Epithelial cell of esophagus (primary cell): Measurements from ENCODE around the gene USP48.

Experiments
- DNase-seq: peaks from one replicate; pipeline ENCODE4 v3.0.0; 2010; ENCODE audit warnings: low read depth
- H3K4me3 ChIP-seq: 2 replicates; pipeline ENCODE4 v1.5.1; 2011; ENCODE audit warnings: mild to moderate bottlenecking, low read length, control low read depth
- TF ChIP-seq, protein P1 (sequence below): IDR thresholded peaks from 2 replicates; pipeline ENCODE4 v1.5.1; 2011; ENCODE audit warnings: low read depth, mild to moderate bottlenecking, low read length, control low read depth, inconsistent platforms; ENCODE audit not compliant: insufficient read depth; ENCODE audit errors: missing control alignments

USP48 gene

DNA sequence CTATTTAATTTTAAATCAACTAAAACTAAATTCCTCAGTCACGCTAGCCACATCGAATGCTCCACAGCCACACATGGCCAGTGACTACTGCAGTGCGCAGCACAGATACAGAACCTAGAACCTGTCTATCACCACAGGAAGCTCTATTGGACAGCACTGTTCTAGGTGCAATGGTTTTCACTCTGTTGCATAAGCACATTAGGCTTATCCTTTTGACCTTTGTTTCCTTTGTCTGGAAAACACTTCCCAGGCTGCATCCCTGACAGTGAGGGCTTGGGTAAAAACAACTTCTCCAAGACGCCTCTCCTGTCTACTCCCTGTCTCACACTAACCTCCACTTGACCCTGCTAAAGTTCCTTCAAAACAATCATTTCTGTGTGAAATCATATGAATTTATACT, 80.2 kb downstream of the USP48 start:
- no peak overlapping the region for H3K4me3 ChIP-seq
- TF ChIP-seq, protein P1, sequence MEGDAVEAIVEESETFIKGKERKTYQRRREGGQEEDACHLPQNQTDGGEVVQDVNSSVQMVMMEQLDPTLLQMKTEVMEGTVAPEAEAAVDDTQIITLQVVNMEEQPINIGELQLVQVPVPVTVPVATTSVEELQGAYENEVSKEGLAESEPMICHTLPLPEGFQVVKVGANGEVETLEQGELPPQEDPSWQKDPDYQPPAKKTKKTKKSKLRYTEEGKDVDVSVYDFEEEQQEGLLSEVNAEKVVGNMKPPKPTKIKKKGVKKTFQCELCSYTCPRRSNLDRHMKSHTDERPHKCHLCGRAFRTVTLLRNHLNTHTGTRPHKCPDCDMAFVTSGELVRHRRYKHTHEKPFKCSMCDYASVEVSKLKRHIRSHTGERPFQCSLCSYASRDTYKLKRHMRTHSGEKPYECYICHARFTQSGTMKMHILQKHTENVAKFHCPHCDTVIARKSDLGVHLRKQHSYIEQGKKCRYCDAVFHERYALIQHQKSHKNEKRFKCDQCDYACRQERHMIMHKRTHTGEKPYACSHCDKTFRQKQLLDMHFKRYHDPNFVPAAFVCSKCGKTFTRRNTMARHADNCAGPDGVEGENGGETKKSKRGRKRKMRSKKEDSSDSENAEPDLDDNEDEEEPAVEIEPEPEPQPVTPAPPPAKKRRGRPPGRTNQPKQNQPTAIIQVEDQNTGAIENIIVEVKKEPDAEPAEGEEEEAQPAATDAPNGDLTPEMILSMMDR = no peak
- no peak for DNase-seq

DNA sequence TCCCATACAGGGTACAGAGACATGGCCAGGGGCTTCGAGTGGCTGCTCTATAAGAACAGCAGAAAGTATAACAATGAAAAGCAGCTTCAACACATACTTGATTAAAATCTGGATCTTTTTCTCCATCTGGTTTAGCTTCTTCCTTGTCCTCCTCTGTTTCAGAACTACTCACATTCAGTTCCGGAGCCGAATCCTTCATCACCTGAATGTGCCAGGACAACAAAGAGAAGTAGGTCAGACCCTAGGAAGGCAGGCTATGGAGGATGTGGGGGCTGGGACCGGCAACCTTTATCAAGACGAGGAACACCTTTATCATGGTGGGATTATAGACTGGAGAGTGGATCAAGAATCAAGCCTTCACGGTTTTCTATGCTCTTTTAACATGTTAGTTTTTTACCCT, 81.5 kb downstream of the USP48 start:
- TF ChIP-seq, protein P1 = no peak
- no peak for DNase-seq
- H3K4me3 ChIP-seq = no peak overlapping the region

DNA sequence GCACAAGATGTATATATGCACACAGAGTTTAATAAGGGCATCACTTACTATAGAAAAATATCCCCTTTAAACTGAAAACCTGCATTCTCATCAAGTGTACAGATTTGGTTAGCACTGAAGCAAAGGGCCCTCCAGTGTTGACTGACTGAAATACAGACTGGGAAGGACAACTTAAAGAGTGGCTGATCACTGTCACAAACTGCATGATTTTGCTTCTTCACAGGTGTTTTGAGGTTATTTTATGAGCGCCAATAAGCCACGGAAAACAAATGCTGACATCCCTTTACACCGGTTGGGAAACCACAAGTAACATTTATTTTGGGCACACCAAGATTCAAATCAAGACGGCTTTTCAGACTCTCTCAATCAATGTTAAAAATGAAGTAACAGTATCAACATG, 82.9 kb downstream of the USP48 start:
- H3K4me3 ChIP-seq = no peak overlapping the region
- no peak for DNase-seq
- TF ChIP-seq, protein P1 = no peak

DNA sequence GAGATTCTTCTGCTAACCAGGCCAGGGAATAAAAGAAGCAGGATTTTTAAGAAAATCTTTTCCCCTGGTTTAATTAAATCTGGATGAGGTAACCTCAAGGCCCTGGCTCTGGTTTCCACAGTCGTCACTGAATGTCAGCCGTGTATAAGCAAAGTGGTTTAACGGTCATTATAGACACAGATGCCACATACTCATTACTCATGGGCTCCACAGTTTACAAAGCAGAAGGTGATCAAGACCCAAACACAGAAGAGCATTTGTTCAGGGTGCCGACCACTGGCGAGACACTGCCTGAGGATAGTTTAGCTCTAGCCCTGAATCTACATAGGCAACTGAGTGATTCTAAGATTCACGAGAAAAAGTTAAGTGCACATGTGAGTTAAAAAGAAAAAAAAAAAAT, 86.0 kb downstream of the USP48 start:
- H3K4me3 ChIP-seq = no peak overlapping the region
- TF ChIP-seq, protein P1 = no peak
- DNase-seq = no peak

DNA sequence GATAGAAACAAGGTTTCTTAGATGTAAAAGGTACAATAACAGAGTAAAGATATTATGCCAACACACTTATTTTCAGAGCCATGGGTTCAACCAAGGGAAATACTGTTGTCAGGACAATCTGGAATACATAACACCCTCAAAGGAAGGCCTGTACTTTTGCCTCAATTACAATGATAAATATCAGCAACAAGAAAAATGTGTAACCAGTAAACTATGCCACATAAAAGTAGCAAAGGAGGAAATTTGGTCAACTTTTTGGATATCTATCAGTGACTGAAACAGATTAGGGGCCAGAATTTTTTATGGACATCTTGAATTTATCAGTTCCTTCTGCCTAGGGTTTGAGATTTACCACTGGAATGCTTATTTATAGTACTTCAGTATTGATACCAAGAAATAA, 89.2 kb downstream of the USP48 start:
- no peak for DNase-seq
- no peak overlapping the region for H3K4me3 ChIP-seq
- TF ChIP-seq, protein P1 = no peak

DNA sequence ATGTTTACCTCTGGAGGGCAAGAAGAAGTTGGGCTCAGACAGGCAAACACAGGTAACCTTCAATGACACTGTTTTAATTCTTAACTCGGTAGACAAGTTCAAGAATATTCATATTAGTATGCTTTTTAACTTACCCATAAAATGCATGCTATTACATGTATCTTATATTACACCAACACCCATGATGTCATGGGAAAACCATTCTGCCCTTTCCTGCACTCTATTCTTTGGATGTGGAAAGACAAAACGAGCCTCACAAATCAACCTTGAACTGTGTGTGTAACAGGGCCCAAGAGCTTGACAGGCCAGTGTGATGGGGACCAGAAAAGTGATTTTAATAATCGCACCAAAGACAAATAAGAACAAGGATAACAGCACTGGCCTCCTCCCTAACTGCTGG, 91.2 kb downstream of the USP48 start:
- TF ChIP-seq, protein P1 = no peak
- peak; percentile 83 for DNase-seq
- no peak overlapping the region for H3K4me3 ChIP-seq

DNA sequence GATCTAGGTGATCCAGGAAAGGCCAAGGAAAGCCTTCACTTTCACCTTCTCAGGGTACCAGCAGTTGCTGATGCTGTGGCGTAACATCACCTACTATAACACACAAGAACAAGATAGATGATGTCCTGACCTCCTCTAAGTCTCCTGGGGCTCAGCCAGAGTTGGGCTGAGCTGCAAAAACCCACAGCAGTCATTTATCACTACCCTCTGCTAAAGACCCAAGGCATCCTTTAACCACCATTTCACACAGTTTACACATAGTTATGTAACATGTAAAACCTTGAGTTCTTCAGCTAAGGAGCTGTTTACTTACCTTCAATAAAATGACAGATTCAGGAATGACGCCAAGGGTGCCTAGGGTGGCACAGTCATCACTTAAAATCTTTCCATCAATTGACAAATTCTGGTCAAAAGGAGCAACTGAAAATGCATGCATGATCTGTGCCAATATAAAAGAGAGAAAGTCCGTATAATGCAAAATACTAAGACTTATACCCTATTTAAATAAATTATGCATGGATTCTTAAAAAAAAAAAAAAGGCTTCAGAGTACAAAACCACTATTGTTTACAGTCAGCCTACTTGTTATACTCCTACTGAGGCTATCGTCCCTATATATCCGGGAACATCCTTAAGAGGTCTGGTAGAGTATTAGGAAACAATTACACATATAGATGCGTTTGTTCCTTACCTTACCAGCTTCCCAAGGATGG, 93.1 kb downstream of the USP48 start:
- TF ChIP-seq, protein P1 = no peak
- no peak for DNase-seq
- no peak overlapping the region for H3K4me3 ChIP-seq
